ENCODE measurements around the gene TIMP2.
"Not testable (repeated sequence)": the region's sequence is repeated elsewhere in the genome, so short reads cannot be mapped to it uniquely, and the experiment has no call there.

Gene TIMP2

GRCh38 chr17:78925234-78925633 lies at the start of gene TIMP2:
Gene TIMP2 (minus strand): TSS chr17:78925387. CDS start chr17:78925088, 299 bp downstream.
- DNase-seq, result peak; percentile 81

- no peak for DNase-seq
Observed at GRCh38 chr17:78973792-78974520, 48.8 kb upstream of the TIMP2 start.

GRCh38 chr17:78973196-78973595 lies 48.0 kb upstream of the TIMP2 start:
- no peak for DNase-seq

GRCh38 chr17:78972507-78973105 lies 47.4 kb upstream of the TIMP2 start:
- DNase-seq, result no peak

- no peak for DNase-seq
Observed at GRCh38 chr17:78971756-78972506, 46.7 kb upstream of the TIMP2 start.

GRCh38 chr17:78970834-78971755 lies 45.9 kb upstream of the TIMP2 start:
- peak; percentile 84 for DNase-seq

GRCh38 chr17:78969865-78970264 lies 44.7 kb upstream of the TIMP2 start:
- no peak for DNase-seq

- no peak for DNase-seq
Observed at GRCh38 chr17:78967782-78968362, 42.7 kb upstream of the TIMP2 start.

GRCh38 chr17:78966910-78967600 lies 41.9 kb upstream of the TIMP2 start:
- no peak for DNase-seq

- DNase-seq, result no peak
Observed at GRCh38 chr17:78966123-78966813, 41.1 kb upstream of the TIMP2 start.

GRCh38 chr17:78965491-78965924 lies 40.3 kb upstream of the TIMP2 start:
- DNase-seq, result no peak

GRCh38 chr17:78963378-78963777 lies 38.2 kb upstream of the TIMP2 start:
- no peak for DNase-seq

GRCh38 chr17:78962984-78963348 lies 37.8 kb upstream of the TIMP2 start:
- not testable (repeated sequence) for DNase-seq

GRCh38 chr17:78962345-78962983 lies 37.3 kb upstream of the TIMP2 start:
- DNase-seq, result no peak

GRCh38 chr17:78961571-78961970 lies 36.4 kb upstream of the TIMP2 start:
- no peak for DNase-seq

- DNase-seq, result no peak
Observed at GRCh38 chr17:78960928-78961327, 35.7 kb upstream of the TIMP2 start.

GRCh38 chr17:78959803-78960202 lies 34.6 kb upstream of the TIMP2 start:
- no peak for DNase-seq

- DNase-seq, result no peak
Observed at GRCh38 chr17:78958641-78959127, 33.5 kb upstream of the TIMP2 start.

GRCh38 chr17:78957128-78957527 lies 31.9 kb upstream of the TIMP2 start:
- no peak for DNase-seq

GRCh38 chr17:78956254-78956653 lies 31.1 kb upstream of the TIMP2 start:
- DNase-seq, result no peak
